Measurements from ENCODE around the gene UBA52. TPM values are rescaled to one million over a fixed set of nuclear protein-coding genes. Genes with fewer than 3 reads are reported as not detected.
A peak's percentile ranks its signal among the peaks of the same experiment; 100 is the strongest.

Gene UBA52
- polyA plus RNA-seq, 3 donors: 832 to 3,024 (median 896) TPM

DNA sequence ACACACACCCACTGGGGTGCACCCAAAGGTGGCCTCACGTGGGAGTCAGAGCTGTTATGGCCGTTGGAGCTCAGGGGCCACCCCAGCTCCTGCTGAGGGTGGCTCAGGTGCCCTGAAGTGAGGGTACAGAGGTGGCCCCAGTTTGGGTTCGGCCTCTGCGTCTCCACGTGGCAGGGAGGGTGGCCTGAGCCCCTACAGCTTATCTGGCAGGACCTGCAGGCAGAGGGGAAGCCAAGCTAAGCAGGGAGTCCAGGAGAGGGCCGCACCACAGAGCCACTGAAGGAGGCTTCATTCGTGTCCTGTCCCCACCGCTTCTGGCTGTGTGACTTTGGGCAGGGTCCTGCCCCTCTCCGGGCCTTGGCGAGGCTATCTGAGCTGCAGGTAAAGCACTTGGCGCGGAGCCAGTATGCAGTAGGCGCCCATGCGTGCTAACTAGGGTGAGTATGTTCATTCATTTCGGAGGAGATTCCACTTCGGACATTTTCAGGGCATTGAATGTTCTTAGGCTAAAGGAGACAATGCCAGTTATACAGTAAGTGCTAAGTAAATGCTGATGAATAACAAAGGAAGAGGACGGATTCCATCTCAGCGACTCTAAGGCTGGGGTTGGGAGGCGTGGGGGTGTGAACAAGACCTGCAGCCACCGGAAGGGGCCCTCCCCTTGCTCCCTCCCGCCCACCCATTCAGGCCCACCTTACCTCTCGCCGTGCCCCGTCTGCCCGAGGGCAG lies 21.9 kb downstream of the UBA52 start:
- Mint-ChIP-seq H3K27me3 (ENCODE audit: low read depth in 3 of 3) (peaks cover 25 to 46% (median 40%) of the 10 kb centered on the region in 3 donors), H3K36me3 (peaks cover 15 to 21% of the 10 kb centered on the region in 2 donors), H3K4me3 (peak overlapping the region in 1 of 2 donors; percentile 35), H3K4me1 (peaks cover 34% of the 10 kb centered on the region), H3K9me3 (peaks cover 0 to 9% (median 1%) of the 10 kb centered on the region in 7 donors), H3K27ac (no peak overlapping the region)
- Histone ChIP-seq H3K27ac (ENCODE audit: low read depth in 1 of 2, low read length in 2 of 2) (no peak overlapping the region), H3K9me3 (replicated peaks in 1 of 2; ENCODE audit: control insufficient read depth in 1 of 2, insufficient read depth in 1 of 2, low read length in 2 of 2) (no peaks in the 10 kb centered on the region), H3K4me1 (ENCODE audit: control insufficient read depth in 1 of 2, insufficient read depth in 2 of 2, low read length in 2 of 2) (peaks cover 27 to 48% of the 10 kb centered on the region in 2 donors), H4K20me1 (ENCODE audit: insufficient read depth, low read length) (peaks cover 30% of the 10 kb centered on the region), H2AFZ (ENCODE audit: insufficient read depth, low read depth, low read length, poor library complexity, severe bottlenecking) (no peak overlapping the region), H3K4me2 (replicated peaks; ENCODE audit: extremely low read depth, low read length, poor library complexity, severe bottlenecking) (peak overlapping the region; percentile 82), H3K79me2 (ENCODE audit: insufficient read depth, low read length) (peaks cover 8% of the 10 kb centered on the region), H3K27me3 (ENCODE audit: control insufficient read depth in 2 of 2, insufficient read depth in 2 of 2, low read length in 2 of 2) (peaks cover 7 to 34% of the 10 kb centered on the region in 2 donors), H3K36me3 (replicated peaks in 1 of 2; ENCODE audit: control insufficient read depth in 1 of 2, insufficient read depth in 2 of 2, low read length in 2 of 2) (peaks cover 7 to 8% of the 10 kb centered on the region in 2 donors), H3K4me3 (replicated peaks in 1 of 3; ENCODE audit: low read depth in 2 of 3, low read length in 3 of 3) (no peak overlapping the region), H3K9ac (ENCODE audit: insufficient read depth, low read length, poor library complexity, severe bottlenecking) (no peak overlapping the region)
- TF ChIP-seq, protein P1, sequence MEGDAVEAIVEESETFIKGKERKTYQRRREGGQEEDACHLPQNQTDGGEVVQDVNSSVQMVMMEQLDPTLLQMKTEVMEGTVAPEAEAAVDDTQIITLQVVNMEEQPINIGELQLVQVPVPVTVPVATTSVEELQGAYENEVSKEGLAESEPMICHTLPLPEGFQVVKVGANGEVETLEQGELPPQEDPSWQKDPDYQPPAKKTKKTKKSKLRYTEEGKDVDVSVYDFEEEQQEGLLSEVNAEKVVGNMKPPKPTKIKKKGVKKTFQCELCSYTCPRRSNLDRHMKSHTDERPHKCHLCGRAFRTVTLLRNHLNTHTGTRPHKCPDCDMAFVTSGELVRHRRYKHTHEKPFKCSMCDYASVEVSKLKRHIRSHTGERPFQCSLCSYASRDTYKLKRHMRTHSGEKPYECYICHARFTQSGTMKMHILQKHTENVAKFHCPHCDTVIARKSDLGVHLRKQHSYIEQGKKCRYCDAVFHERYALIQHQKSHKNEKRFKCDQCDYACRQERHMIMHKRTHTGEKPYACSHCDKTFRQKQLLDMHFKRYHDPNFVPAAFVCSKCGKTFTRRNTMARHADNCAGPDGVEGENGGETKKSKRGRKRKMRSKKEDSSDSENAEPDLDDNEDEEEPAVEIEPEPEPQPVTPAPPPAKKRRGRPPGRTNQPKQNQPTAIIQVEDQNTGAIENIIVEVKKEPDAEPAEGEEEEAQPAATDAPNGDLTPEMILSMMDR (IDR thresholded peaks at IDR 0.05): no peak
- DNase-seq: no peak
- intact Hi-C loops (cut with micrococcal nuclease): no loop called here
- WGBS (ENCODE audit: insufficient coverage): 76% methylated on average over 15 of the region's 25 CpGs

GRCh38 chr19:18594096-18594823 lies 22.6 kb downstream of the UBA52 start:
- H3K4me2 ChIP-seq (replicated peaks; ENCODE audit: extremely low read depth, low read length, poor library complexity, severe bottlenecking): peak overlapping the region; percentile 82
- H3K79me2 ChIP-seq (ENCODE audit: insufficient read depth, low read length): peaks cover 8% of the 10 kb centered on the region
- peaks cover 27% of the 10 kb centered on the region for H4K20me1 ChIP-seq (ENCODE audit: insufficient read depth, low read length)
- H3K27me3 ChIP-seq (ENCODE audit: control insufficient read depth in 2 of 2, insufficient read depth in 2 of 2, low read length in 2 of 2): peaks cover 7 to 37% of the 10 kb centered on the region in 2 donors
- Mint-ChIP-seq H3K36me3 (peaks cover 15 to 21% of the 10 kb centered on the region in 2 donors), H3K27me3 (ENCODE audit: low read depth in 3 of 3) (peaks cover 28 to 53% (median 45%) of the 10 kb centered on the region in 3 donors), H3K9me3 (peaks cover 0 to 9% (median 1%) of the 10 kb centered on the region in 7 donors), H3K27ac (peak overlapping the region in 1 of 7 donors; percentile 23), H3K4me1 (peaks cover 32% of the 10 kb centered on the region), H3K4me3 (peak overlapping the region; percentile 31 to 91)
- TF ChIP-seq, protein P1 (IDR thresholded peaks at IDR 0.05): peak; percentile 89
- peak overlapping the region; percentile 5 to 73 (median 12) for H3K4me3 ChIP-seq (replicated peaks in 1 of 3; ENCODE audit: low read depth in 2 of 3, low read length in 3 of 3)
- H3K4me1 ChIP-seq (ENCODE audit: control insufficient read depth in 1 of 2, insufficient read depth in 2 of 2, low read length in 2 of 2): peaks cover 25 to 42% of the 10 kb centered on the region in 2 donors
- no peaks in the 10 kb centered on the region for H3K9me3 ChIP-seq (replicated peaks in 1 of 2; ENCODE audit: control insufficient read depth in 1 of 2, insufficient read depth in 1 of 2, low read length in 2 of 2)
- no peak overlapping the region for H3K27ac ChIP-seq (ENCODE audit: low read depth in 1 of 2, low read length in 2 of 2)
- WGBS (ENCODE audit: insufficient coverage): under 1% methylated on average over 30 of the region's 54 CpGs
- intact Hi-C loops (cut with micrococcal nuclease): no loop called here
- peak; percentile 67 to 81 (median 74) for DNase-seq
- H2AFZ ChIP-seq (ENCODE audit: insufficient read depth, low read depth, low read length, poor library complexity, severe bottlenecking): peak overlapping the region; percentile 66
- peaks cover 7 to 8% of the 10 kb centered on the region in 2 donors for H3K36me3 ChIP-seq (replicated peaks in 1 of 2; ENCODE audit: control insufficient read depth in 1 of 2, insufficient read depth in 2 of 2, low read length in 2 of 2)
- H3K9ac ChIP-seq (ENCODE audit: insufficient read depth, low read length, poor library complexity, severe bottlenecking): peak overlapping the region; percentile 34

Measured in CD14-positive monocyte (primary cell).